NOMO-1 treated with DMSO at 0.1 percent for 48 hours (cell line): ENCODE measurements around the gene CRYBB1.
A peak's percentile ranks its signal among the peaks of the same experiment; 100 is the strongest.

Experiments
- DNase-seq: peaks from one replicate; lab custom pipeline; 2025; ENCODE audit not compliant: unreplicated experiment; lab: John Stamatoyannopoulos, UW

CRYBB1 gene

GRCh38 chr22:26610072-26610958, 7.5 kb downstream of the CRYBB1 start:
- DNase-seq: peak; percentile 52

- DNase-seq: no peak
These were observed 8.5 kb downstream of the CRYBB1 start for GRCh38 chr22:26609287-26609686.

- DNase-seq: no peak
These were observed 9.7 kb downstream of the CRYBB1 start for GRCh38 chr22:26608129-26608528.

GRCh38 chr22:26606611-26607010, 11.2 kb downstream of the CRYBB1 start:
- no peak for DNase-seq

DNA sequence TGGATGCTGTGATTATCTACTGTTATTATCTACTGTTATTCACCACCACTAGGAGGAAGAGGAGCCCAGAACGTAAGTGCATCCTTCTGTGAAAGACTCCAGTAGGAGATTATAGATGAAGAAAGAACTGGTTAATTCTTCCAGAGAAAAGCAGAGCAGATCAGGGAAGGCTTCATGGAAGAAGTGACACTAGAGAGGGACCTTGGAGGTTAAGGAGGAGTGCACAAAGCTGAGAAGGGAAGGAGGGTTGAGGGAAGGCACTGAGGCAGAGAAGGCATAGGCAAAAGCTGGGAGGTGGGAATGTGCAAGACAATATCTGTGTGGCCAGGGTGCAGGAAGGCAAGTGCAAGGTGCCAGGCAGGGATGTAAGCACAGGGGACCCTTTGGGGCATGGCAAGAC, 13.5 kb downstream of the CRYBB1 start:
- DNase-seq: no peak

- no peak for DNase-seq
These were observed 15.7 kb downstream of the CRYBB1 start for GRCh38 chr22:26602127-26602526.

GRCh38 chr22:26601726-26602125, 16.1 kb downstream of the CRYBB1 start:
- DNase-seq: no peak

DNA sequence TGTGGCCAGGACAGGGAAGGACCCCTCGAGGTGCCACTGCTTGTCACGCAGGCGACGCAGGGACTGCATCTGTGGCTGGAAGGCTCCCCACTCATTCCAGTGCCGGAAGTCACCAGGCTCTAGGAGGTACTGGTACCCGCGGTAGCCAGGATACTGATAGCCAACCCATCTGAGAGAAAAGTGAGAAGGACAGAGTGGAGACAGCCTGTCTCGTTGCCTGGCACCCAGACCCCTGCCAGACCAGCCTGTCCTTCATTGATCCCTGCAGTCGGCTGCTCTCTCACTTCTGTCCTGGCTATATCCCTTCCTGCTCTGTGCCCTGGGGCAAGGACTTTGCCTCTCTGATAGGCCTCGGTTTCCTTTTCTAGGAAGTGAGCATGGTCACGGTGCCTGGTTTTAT, 18.3 kb downstream of the CRYBB1 start:
- DNase-seq: no peak

- DNase-seq: no peak
These were observed 20.3 kb downstream of the CRYBB1 start for GRCh38 chr22:26597480-26597879.

DNA sequence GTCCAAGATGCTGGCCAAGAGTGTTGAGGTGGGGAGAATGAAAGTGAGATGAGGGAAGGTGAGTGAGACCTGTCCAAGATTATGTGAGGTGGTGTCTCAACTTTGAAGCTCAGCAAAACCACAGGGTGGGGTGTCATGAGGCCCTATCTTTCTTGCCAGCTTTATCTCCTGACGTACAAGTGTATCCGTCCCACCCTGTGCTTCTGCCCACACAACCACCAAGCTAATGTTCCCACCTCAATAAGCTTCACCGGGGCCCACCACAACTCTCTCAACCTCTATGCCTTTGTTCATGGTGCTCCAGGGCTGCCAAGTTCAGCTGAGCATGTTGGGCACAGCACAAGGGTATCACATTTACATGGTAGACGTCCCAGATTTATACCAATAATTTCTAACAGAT, 20.8 kb downstream of the CRYBB1 start:
- DNase-seq: no peak

DNA sequence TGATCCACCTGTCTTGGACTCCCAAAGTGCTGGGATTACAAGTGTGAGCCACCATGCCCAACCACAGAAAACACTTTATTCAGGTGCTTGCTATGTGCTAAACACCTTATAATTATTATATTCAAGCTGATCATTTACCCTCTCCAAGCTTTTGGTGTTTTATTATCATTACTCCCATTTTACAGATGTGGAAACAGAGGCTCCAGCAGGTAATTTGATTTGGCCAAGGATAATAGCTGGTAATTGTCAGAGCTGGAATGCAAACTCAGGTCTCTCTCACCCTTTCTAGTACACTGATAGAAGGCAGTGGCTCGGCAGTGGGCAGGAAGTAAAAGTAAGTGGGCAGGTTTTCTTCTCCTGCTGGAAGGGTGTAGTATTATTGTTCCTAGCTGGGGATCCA, 24.1 kb downstream of the CRYBB1 start:
- no peak for DNase-seq

- peak; percentile 28 for DNase-seq
These were observed 25.4 kb downstream of the CRYBB1 start for GRCh38 chr22:26592421-26592891.

DNA sequence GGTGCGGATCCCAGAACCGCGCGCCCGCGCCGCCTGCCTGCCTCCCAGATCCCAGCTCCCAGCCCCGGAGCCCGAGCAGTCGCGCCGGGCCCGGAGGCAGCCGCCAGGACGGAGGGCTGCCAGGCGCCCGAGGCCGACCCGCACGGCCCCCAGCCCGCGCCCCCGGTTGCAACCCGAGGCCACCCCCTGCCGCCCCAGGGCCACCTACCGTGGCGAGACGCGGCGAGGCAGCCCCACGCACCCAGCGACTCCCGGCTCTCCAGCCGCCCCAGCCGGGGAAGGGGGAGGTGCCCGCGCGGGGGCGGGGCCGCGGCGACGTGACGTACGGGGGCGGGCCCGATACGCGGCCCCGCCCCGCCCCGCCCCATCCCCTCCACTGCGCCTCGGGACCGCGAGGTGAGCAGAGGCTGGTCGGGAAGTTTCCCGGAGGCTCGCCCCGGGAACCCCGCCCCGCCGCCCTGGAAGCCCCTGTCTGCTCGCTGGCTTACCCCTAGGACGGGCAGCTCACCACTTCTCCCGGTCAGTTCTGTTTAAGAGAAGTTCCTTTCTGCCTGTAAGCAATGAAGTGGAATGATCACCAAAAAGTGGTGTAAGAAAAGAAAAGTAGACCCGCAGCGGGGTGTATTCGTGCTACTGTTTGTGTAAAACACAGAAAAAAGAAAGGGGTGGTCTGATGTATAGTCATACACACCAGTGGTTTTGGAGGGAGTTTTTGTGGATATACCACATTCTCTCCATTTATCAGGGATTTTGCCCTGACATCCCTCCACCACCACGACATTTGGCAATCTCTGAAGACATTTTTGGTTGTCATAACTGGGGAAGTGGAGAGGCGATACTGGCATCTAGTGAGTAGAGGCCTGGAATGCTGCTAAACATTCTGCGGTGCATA, 27.7 kb downstream of the CRYBB1 start, which contains the start of gene TPST2:
TSS of gene TPST2 (minus strand) at position 288 of the 892 bp plus-strand sequence. CDS start 48,502 bp downstream, outside the sequence.
- peak; percentile 67 for DNase-seq

GRCh38 chr22:26589367-26589844, 28.4 kb downstream of the CRYBB1 start:
- DNase-seq: no peak

- no peak for DNase-seq
These were observed 29.0 kb downstream of the CRYBB1 start for GRCh38 chr22:26588729-26589366.

DNA sequence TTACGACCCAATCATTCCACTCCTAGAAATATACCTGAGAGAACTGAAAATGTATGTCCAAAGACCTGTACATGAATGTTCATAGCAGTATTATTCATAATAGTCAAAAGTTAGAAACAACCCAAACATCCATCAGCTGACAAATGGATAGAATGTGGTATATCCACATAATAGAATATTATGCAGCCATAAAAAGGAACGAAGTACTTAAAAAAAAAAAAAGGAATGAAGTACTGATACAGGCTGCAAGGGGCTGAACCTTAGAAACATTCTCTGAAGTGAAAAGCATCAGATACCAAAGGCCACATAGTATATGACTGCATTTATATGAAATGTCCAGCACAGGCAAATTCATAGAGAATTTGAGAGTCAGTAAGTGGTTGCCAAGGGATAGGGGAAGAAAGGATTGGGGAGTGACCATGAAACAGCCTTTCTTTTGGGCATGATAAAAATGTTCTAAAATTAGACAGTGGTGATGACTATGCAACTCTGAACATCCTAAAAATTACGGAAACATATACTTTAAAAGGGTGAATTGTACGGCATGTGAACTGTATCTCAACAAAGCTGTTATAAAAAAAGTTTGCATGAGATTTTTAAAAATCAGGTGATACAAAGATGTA, 29.7 kb downstream of the CRYBB1 start:
- peak; percentile 88 for DNase-seq

DNA sequence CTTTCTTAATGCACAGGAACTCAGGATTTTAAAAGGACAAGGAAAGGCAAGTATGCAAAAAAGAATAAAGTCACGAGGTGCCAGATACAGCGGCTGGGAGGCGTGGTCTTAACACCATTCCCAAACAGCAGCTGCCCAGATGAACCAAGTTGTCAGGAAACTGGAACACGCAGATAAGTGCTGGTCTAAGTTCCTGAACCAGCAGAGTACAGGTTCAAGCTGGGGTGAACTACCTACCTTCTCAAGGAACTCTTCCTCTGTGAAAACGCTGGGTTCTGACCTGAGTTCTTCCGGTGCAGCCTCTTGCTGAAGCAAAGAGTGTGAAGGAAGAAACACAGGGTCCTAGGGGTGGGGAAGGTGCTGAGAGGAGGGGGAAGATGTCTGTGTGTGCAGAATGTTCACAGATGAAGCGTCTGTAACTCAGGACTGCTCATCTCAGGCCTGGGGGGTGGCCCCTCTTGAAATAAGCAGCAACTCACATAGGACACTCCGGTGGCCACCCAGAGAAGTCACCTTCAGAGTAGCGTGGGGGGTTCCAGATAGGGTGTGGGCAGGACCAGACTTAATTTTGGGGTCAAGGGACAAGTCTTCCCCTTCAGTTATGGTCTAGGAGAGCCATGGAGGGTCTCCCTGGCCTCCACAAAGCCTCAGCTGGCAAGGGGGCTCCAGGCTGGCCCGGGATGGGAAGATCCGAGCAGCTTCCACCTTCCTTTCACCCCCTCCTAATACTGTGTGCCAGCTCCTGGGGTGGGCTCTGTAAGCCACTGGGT, 31.1 kb downstream of the CRYBB1 start:
- no peak for DNase-seq

DNA sequence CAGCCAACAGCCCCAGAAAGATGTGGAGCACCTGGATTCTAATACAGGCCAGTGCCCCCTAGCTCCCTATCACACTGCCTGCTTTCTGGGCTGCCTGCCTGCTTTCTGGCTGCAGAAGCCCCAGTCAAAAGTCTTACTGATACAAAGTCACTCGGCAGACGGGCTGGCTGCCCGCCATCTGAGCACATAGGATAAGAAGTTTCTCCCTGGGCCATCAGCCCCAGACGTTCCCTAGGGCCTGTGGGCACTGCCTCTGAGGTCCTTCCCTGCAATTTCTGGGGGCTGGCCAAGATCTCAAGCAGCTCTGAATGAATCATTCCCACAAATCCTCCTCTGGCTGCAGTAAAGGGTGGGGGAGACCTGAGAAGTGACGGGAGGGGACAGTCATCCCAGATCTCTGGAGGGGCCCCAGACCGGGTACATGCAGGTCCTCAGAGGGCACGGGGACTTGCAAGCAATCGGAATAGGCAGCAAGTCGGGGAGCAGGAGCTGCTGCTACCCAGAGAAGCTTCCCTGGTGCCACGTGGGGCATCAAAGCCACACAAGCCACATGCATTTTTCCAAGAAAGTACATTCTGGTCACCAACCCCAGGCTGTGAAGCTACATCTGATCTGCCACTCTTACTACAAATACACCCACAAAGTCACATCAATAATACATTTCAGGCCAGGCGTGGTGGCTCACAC, 32.6 kb downstream of the CRYBB1 start:
- no peak for DNase-seq

DNA sequence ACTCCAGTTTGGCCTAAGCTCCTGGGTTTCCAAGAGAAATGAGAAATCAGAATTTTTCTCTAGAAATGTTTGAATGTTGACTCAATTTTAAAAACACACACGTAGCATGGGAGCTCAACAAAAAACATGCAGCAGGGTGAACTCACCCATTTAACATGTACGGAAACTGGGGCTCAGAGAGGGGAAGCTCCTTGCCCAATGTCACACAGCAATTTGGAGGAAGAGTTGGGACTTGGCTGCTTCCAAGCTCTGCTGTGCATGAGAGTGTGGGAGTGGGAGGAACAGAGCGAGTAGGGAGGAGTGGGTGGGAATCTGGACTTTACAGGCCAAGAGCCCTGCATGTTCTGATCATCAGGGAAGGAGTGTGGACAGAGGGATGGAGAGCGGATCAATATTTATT, 33.8 kb downstream of the CRYBB1 start:
- no peak for DNase-seq
